Endothelial cell of umbilical vein (primary cell): Measurements from ENCODE around the gene SMIM8. TPM values are rescaled to one million over a fixed set of nuclear protein-coding genes. Genes with fewer than 3 reads are reported as not detected.
"Not testable (repeated sequence)": the region's sequence is repeated elsewhere in the genome, so short reads cannot be mapped to it uniquely, and the experiment has no call there.

Source experiments
- BruUV-seq: library from RNA; stranded (reverse); fragments of 400-500 nt; replicated peaks from 2 replicates; lab custom pipeline; 2021; lab: Mats Ljungman, UMichigan
- CTCF ChIA-PET: fragments of 300-600, 350-600 bp; sonication (Branson Sonifier 250); formaldehyde crosslinking; loops from one replicate; lab custom pipeline; 2021; ENCODE audit warnings: antibody characterized with exemption, inconsistent platforms; lab: Charles Lee
- POLR2A ChIA-PET: fragments of 300-600, 350-600 bp; sonication (Branson Sonifier 250); formaldehyde crosslinking; loops from one replicate; lab custom pipeline; 2021; ENCODE audit warnings: antibody characterized with exemption, inconsistent platforms; lab: Charles Lee
- DNase-seq: peaks from one replicate; pipeline ENCODE4 v3.0.0-alpha.2; 2011; ENCODE audit warnings: low read depth, low spot score
- FAIRE-seq: peaks from 2 replicates; lab custom pipeline; 2011; peaks lifted over from hg19 to GRCh38; lab: Jason Lieb, UNC
- H2AFZ ChIP-seq: 2 replicates; pipeline ENCODE4 v1.6.0; 2012; ENCODE audit warnings: low read depth, low read length, control low read depth, inconsistent platforms
- H3K27ac ChIP-seq: 2 replicates; pipeline ENCODE4 v1.5.1; 2011; ENCODE audit warnings: low read depth, mild to moderate bottlenecking, control low read depth, low read length, moderate library complexity; ENCODE audit not compliant: insufficient read depth
- H3K27me3 ChIP-seq, 2 experiments: 2 replicates each; pipeline versions ENCODE4 v1.6.0 to v1.6.1; 2011; ENCODE audit warnings: low read length in 2 of 2, mixed read lengths in 1 of 2; ENCODE audit not compliant: control insufficient read depth in 2 of 2, insufficient read depth in 2 of 2
- H3K36me3 ChIP-seq, 2 experiments: 2 replicates in 1 of 2; 3 replicates in 1 of 2; pipeline ENCODE4 v1.5.1; 2011; ENCODE audit warnings: low read length in 2 of 2, mild to moderate bottlenecking in 1 of 2, moderate library complexity in 1 of 2; ENCODE audit not compliant: control insufficient read depth in 2 of 2, insufficient read depth in 2 of 2; ENCODE audit errors: extremely low read depth in 1 of 2
- H3K4me1 ChIP-seq: 3 replicates; pipeline ENCODE4 v1.5.1; 2011; ENCODE audit warnings: mild to moderate bottlenecking, low read length; ENCODE audit not compliant: control insufficient read depth, insufficient read depth; ENCODE audit errors: extremely low read depth
- H3K4me2 ChIP-seq: 2 replicates; pipeline ENCODE4 v1.6.1; 2011; ENCODE audit warnings: low read length, control low read depth, mixed read lengths; ENCODE audit not compliant: insufficient read depth
- H3K4me3 ChIP-seq, 3 experiments: fragments of 200-600 bp in 1 of 3; sonication (generic), shearing (Covaris generic) in 1 of 3; replicated peaks in 1 of 3; 2 replicates each; pipeline ENCODE4 v1.5.1; 2011 to 2016; ENCODE audit warnings: control low read depth in 3 of 3, low read length in 3 of 3, mild to moderate bottlenecking in 2 of 3, inconsistent platforms in 1 of 3, low read depth in 1 of 3, moderate library complexity in 1 of 3; ENCODE audit not compliant: insufficient read depth in 1 of 3
- H3K79me2 ChIP-seq: 2 replicates; pipeline ENCODE4 v1.6.0; 2012; ENCODE audit warnings: low read length, inconsistent platforms; ENCODE audit not compliant: control insufficient read depth, insufficient read depth
- H3K9ac ChIP-seq: replicated peaks from 2 replicates; pipeline ENCODE3; 2011; ENCODE audit warnings: low read length, control low read depth; ENCODE audit not compliant: insufficient read depth; ENCODE audit errors: extremely low read depth
- H3K9me1 ChIP-seq: replicated peaks from 3 replicates; pipeline ENCODE4 v1.6.0; 2011; ENCODE audit warnings: mild to moderate bottlenecking, low read length; ENCODE audit not compliant: control insufficient read depth, insufficient read depth; ENCODE audit errors: extremely low read depth
- H3K9me3 ChIP-seq: replicated peaks from 2 replicates; pipeline ENCODE4 v1.5.1; 2012; ENCODE audit warnings: low read length, inconsistent platforms; ENCODE audit not compliant: control insufficient read depth, insufficient read depth
- H4K20me1 ChIP-seq: replicated peaks from 2 replicates; pipeline ENCODE3; 2011; ENCODE audit warnings: mild to moderate bottlenecking, low read length; ENCODE audit not compliant: control insufficient read depth, insufficient read depth; ENCODE audit errors: extremely low read depth
- CTCF ChIP-seq, 2 donors: IDR thresholded peaks; 1 replicate in 1 of 2; 2 replicates in 1 of 2; pipeline ENCODE4 v1.5.1; 2011; ENCODE audit warnings: low read length in 2 of 2, mild to moderate bottlenecking in 2 of 2, moderate library complexity in 2 of 2, control low read depth in 1 of 2, inconsistent platforms in 1 of 2, low read depth in 1 of 2; ENCODE audit not compliant: insufficient read depth in 1 of 2; ENCODE audit errors: extremely low read depth in 1 of 2
- EZH2 ChIP-seq: IDR thresholded peaks from 2 replicates; pipeline ENCODE4 v1.6.1; 2012; ENCODE audit warnings: borderline replicate concordance, low read depth, mild to moderate bottlenecking, moderate library complexity, low read length, inconsistent platforms; ENCODE audit not compliant: severe bottlenecking
- FOS ChIP-seq: IDR thresholded peaks from 2 replicates; pipeline ENCODE4 v1.6.1; 2011; ENCODE audit warnings: mild to moderate bottlenecking, low read length, moderate library complexity, borderline replicate concordance; ENCODE audit not compliant: insufficient read depth
- GATA2 ChIP-seq: IDR thresholded peaks from 2 replicates; pipeline ENCODE4 v1.7.0; 2011; ENCODE audit warnings: low read depth, mild to moderate bottlenecking, moderate library complexity, mixed read lengths, low read length; ENCODE audit not compliant: insufficient read length, insufficient read depth
- JUN ChIP-seq: IDR thresholded peaks from 2 replicates; pipeline ENCODE4 v1.6.1; 2011; ENCODE audit warnings: borderline replicate concordance, low read depth; ENCODE audit not compliant: insufficient read length, insufficient read depth
- MAX ChIP-seq: IDR thresholded peaks from 2 replicates; pipeline ENCODE4 v1.6.1; 2011; ENCODE audit not compliant: insufficient read depth, insufficient read length
- MYC ChIP-seq: IDR thresholded peaks from one replicate; pipeline ENCODE4 v1.6.1; 2011; ENCODE audit warnings: mild to moderate bottlenecking, low read depth, low read length
- POLR2A ChIP-seq: IDR thresholded peaks from 2 replicates; pipeline ENCODE4 v1.6.1; 2012; ENCODE audit warnings: low read depth, mild to moderate bottlenecking, control low read depth, low read length
- POLR2AphosphoS5 ChIP-seq: IDR thresholded peaks from 2 replicates; pipeline ENCODE4 v1.6.1; 2012; ENCODE audit warnings: low read depth, mild to moderate bottlenecking, control low read depth, low read length, moderate library complexity; ENCODE audit not compliant: insufficient read depth
- dilution Hi-C: fragments of 300-500 bp; cut with MboI; formaldehyde crosslinking; loops from one replicate; pipeline ENCODE4 v1.15.0; 2019; ENCODE audit warnings: low sequenced_read_pairs; ENCODE audit not compliant: extremely low pct_ligation_motif_present
- intact Hi-C: fragments of 100-400 bp; cut with micrococcal nuclease; formaldehyde crosslinking; loops from one replicate; pipeline ENCODE4 v1.10.0; 2022
- polyA plus RNA-seq, 4 experiments: library from polyadenylated mRNA; depleted of rRNA in 3 of 4; stranded (reverse) in 3 of 4; unstranded in 1 of 4; fragments of >200 nt; gene quantifications; 2 replicates each; pipeline versions ENCODE4 v1.2.1 to v1.2.3, GENCODE V29; 2011 to 2012; ENCODE audit warnings: missing spikeins in 1 of 4
- total RNA-seq: library from RNA; stranded (reverse); gene quantifications from 2 replicates; pipeline ENCODE4 v1.2.3, GENCODE V29; 2021

Gene SMIM8
- total and polyA plus RNA-seq, 2 donors (not counting 3 experiments of a cell fraction or from before 2014, with no cell fraction given): 2.0 to 8.4 TPM

GRCh38 chr6:87297119-87297518 is 25.3 kb upstream of the SMIM8 start:
- dilution Hi-C loops (no loop called here), intact Hi-C loops (no loop called here)
- Histone ChIP-seq H3K4me2 (no peak overlapping the region), H3K4me3 (no peak overlapping the region), H3K9me1 (no peaks in the 10 kb centered on the region), H3K36me3 (no peaks in the 10 kb centered on the region), H2AFZ (no peak overlapping the region), H4K20me1 (no peaks in the 10 kb centered on the region), H3K27ac (no peak overlapping the region), H3K4me1 (no peaks in the 10 kb centered on the region), H3K79me2 (no peaks in the 10 kb centered on the region), H3K9ac (no peak overlapping the region), H3K9me3 (no peaks in the 10 kb centered on the region), H3K27me3 (peaks cover 0 to 13% of the 10 kb centered on the region in 2 experiments)
- POLR2A ChIA-PET: no interaction called here
- TF ChIP-seq FOS: no peak
- no peak for TF ChIP-seq GATA2
- no peak for TF ChIP-seq JUN
- TF ChIP-seq EZH2: no peak
- TF ChIP-seq POLR2AphosphoS5: no peak
- TF ChIP-seq MYC: no peak
- no peak for TF ChIP-seq CTCF (IDR thresholded peaks at IDR 0.05; ENCODE audit: extremely low read depth in 1 of 2, insufficient read depth in 1 of 2, low read depth in 1 of 2, low read length in 2 of 2)
- no peak for TF ChIP-seq MAX
- TF ChIP-seq POLR2A: no peak
- FAIRE-seq (no peak), DNase-seq (no peak)
- CTCF ChIA-PET: no interaction called here
- no TSS peak for BruUV-seq

- H3K4me1 ChIP-seq, intact Hi-C loops, H3K36me3 ChIP-seq, FAIRE-seq, H3K4me3 ChIP-seq, BruUV-seq, H3K9me1 ChIP-seq, H3K9me3 ChIP-seq, POLR2A ChIA-PET, dilution Hi-C loops, H4K20me1 ChIP-seq, H3K27ac ChIP-seq, DNase-seq, H3K4me2 ChIP-seq, H2AFZ ChIP-seq, H3K9ac ChIP-seq, H3K79me2 ChIP-seq: not testable (repeated sequence)
- CTCF ChIA-PET: interaction anchor here (1.0 kb wide), 1 partner anchor 17 kb away, joined by 4 read pairs; no protein-coding TSS in a partner anchor
- peaks cover 0 to 11% of the 10 kb centered on the region in 2 experiments for H3K27me3 ChIP-seq
These were observed 21.1 kb upstream of the SMIM8 start for GRCh38 chr6:87301277-87301676.
